Stimulated activated CD4-positive, alpha-beta T cell treated with anti-CD3 and anti-CD28 coated beads, Interleukin-15, amount 100 ng/mL, for 1 hour (primary cell): ENCODE measurements around the gene C15orf61.
A peak's percentile ranks its signal among the peaks of the same experiment; 100 is the strongest.

Experiments
- DNase-seq, 2 donors: peaks; one replicate each; pipeline ENCODE4 v3.0.0-alpha.2; 2020; ENCODE audit warnings: low read depth in 1 of 2, low spot score in 1 of 2

Gene C15orf61

DNA sequence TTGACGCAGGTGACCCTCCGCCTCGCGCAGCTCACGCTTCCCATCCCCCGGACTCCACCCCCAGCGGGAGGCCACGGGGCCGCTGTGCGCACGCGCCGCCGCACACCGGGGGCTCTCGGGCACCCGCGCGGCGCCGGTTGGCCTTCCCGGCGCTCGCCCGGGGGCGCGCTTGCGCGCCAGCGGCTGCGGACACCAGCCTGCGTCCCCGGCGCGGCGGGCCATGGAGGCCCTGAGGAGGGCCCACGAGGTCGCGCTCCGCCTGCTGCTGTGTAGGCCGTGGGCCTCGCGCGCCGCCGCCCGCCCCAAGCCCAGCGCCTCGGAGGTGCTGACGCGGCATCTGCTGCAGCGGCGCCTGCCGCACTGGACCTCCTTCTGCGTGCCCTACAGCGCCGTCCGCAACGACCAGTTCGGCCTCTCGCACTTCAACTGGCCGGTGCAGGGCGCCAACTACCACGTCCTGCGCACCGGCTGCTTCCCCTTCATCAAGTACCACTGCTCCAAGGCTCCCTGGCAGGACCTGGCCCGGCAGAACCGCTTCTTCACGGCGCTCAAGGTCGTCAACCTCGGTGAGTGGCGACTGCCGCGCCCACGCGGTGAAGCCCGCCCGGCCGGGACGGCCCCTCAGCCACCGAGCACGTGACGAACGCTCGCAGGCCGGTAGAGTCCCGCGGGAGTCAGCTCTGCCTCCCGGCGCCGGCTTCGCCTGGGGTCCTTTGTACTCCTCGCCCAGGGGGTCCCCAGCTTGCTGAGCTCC is at the start of gene C15orf61:
Gene C15orf61, plus strand, starts transcription at position 103 of the 754 bp plus-strand sequence. Its CDS starts 118 bp downstream, at position 221.
- peak; percentile 67 to 79 for DNase-seq

- no peak for DNase-seq
Observed at GRCh38 chr15:67472957-67473356, 48.0 kb upstream of the C15orf61 start.

DNA sequence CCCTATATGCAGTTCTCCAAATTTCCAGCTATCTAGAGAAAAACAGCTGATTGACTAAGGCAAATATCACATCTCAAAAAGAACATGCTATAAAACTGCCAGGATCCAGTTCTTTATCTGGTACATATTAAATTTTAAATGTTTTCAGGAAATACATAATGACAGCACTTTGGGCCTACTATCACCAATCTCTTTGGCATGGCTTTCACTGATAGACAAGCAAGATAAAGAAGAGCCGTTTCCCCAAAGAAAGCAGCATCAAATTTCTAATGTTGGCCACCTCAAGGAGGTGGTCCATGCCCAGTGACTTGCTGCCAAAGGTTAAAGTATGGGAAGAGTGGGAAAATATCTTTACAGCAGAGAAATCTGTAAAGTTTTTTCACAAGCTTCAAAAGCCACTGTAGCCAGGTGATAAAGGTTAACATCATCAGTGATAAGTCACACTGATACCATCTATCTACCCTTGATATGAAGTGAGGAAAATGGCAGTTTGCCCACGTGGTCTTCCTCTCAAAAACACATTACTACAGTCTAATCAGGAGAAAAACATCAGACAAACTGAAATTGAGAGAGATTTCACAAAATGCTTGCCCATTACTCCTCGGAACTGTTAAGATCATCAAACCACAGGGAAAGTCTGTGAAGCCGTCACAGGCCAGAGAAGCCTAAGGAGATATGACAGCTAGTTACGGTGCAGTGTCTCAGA is 46.4 kb upstream of the C15orf61 start:
- DNase-seq, result no peak

DNA sequence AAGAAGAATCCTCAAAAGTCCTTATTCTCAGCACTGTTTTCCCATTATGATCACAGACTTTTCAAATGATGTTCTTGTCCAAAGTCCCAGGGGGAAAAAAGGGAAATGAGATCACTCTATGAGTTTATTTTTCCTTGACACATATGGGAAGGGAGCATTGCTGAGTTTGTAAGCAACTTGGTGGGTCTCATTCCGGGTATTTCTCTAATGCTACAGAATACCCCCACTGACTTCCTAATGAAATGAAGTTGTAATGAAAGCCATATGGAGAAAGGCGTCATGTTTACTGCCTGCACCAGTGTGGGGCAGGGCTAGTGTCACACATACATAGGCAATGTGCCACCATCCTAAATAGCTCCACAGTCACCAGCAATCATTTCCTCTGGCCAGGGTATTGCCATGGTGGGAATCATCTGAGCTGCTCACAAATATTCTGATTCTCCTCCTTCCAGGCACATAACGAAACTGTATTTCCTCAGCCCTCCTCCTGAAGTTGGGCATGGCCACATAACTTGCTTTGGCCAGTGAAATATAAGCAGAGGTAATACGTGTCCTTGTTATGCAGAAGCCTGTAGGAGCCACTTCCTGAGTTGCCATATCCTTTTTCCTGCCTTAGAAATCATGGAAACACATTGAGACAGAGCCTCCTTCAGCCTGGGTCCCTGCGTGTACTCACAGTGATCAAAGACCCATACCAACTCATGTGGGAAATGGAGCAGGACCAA is 41.0 kb upstream of the C15orf61 start:
- DNase-seq, result no peak

- no peak for DNase-seq
Observed at GRCh38 chr15:67480741-67481140, 40.2 kb upstream of the C15orf61 start.

DNA sequence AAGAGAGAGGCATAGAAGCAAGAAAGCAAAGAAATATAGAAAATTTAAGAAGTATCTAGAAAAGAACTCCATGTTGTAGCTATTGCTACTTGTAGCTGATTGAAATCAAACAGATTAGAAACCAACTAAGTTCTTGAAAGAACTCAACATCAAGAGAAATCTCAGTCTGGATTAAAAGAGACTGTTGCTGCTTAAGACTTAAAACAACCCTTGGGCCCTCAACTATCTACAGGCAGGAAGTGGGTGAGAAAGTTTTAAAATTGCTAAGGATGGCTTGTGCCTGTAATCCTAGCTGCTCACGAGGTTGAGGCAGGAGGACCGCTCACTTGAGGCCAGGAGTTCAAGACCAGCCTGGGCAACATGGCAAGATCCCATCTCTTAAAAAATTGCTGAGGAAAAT is 39.3 kb upstream of the C15orf61 start:
- DNase-seq, result no peak

GRCh38 chr15:67495585-67495984 is 25.3 kb upstream of the C15orf61 start:
- no peak for DNase-seq

DNA sequence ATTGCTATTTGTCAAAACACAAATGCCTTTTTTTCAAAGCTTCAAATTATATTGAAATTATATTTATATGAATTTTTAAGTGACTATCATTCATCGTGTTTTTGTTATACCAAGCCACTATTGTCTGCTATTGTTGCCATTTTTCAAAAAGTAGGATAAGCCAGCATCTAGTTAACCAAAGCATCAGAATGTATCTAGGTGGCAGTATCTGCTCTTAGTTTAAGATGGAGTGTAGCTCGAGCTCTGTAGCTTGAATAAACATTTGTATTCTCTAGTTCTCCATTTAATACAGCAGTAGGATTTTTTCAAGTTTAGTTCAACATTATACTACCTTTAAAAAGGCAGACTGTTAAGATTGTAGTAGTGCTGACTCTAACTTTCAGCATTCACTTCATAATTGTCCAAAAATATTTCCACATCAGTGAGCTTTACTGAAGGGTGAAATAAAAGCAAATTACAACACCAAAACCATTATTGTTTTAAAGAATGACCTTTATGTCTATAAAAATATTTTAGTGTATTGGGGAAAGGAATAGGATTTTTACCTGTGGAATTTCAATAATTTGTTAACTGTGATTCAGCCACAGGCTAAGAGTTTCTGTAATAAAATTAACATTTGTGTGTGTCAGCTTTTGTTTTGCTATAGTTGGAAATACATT is 19.6 kb upstream of the C15orf61 start:
- DNase-seq, result no peak

- no peak for DNase-seq
Observed at GRCh38 chr15:67501836-67502461, 19.0 kb upstream of the C15orf61 start.

DNA sequence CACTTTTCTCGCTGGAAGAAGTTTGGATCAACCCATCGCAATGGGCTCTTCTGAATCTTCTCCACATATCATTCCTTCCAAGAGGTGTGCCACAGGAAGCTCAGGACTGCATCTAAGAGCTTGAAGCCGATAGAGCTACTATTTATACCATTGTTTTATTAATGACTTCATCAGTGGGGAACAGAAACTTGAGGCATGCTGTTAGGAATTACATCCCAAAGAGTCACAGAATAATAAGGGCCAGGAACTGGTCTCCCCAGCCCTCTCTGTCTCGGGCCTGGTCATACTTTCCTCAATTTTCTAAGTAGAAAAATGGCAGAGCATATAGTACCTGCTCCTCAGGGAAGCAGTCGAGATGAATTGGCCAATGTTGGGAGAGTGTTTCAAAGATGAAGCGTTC is 16.9 kb upstream of the C15orf61 start:
- no peak for DNase-seq

DNA sequence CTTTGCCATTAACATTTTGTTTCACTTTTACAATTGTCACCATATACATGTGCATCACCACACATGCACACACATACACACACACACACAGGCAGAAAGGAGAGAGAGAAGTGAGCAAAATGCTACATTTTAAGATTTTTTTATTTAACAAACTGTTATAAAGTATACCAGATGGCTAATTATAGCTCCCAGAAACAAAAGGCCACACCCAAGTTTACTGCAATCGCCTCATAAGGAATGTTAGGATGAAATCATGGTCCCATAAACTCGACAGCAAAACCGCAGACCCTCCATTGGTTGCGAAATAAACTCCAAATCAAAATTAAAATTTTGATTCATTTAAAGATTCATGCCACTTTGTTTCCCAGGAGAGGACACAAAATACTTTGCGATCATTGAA is 16.1 kb upstream of the C15orf61 start:
- no peak for DNase-seq

DNA sequence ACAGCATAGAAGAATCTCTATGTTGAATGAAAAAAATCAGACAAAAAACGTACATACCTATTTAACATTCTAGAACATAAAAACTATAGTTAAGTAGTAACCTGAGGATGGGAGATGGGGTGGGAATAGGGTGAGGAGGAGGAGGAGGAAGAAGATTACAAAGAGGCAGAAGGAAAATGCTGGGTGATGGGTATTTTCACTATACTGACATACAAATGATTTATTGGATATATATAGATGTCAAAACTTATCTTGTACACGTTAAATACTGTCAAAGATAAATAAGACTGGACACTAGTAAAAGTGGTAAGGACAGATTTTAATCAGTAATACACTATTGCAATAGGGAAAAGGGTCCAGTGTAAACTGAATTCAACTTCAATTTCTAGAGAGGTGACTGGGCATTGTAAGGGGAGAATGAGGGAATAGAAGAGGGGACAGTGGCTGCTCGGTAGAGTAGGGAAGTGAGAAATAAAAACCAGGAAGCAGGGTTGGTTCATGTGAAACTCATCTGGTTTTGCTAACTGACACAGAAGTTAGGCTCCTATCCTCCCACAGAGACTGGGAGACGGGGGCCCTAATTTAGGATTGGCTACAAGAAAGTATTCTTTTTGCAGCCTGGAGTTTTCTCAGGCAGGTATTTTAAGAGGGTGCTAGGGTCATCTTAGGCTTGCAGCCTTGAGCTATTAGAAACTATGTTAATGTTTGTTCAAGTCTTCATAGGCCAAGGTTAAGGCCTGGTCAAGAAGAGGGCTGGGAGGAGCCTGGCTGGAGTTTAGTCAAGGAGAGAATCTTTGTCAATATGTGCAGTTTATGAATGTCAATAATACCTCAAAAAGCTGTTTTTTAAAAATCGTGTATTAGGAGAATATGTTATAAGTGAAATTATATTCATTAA is 15.0 kb upstream of the C15orf61 start:
- DNase-seq, result no peak

- DNase-seq, result no peak
Observed at GRCh38 chr15:67506775-67507747, 13.9 kb upstream of the C15orf61 start.

DNA sequence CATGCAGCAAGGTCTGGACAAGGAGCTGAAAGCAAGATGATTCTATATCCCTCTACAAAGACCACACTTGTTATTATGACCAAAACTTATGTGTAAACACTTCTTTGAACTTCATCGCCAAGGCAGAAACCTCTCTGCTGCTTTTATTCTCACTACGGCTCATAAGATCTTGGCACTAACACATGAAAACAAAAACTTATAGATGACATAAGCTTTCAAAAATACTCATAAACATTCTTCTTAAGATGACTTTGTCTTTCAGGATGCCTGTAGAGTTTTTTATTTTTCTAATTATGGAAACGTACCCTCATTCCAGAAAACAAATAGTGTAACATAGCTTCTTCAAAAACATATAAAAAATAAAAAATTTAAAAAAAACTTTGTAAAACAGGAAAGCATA is 12.5 kb upstream of the C15orf61 start:
- no peak for DNase-seq

GRCh38 chr15:67509918-67510317 is 11.0 kb upstream of the C15orf61 start:
- DNase-seq, result no peak

- DNase-seq, result no peak
Observed at GRCh38 chr15:67510597-67511190, 10.2 kb upstream of the C15orf61 start.

DNA sequence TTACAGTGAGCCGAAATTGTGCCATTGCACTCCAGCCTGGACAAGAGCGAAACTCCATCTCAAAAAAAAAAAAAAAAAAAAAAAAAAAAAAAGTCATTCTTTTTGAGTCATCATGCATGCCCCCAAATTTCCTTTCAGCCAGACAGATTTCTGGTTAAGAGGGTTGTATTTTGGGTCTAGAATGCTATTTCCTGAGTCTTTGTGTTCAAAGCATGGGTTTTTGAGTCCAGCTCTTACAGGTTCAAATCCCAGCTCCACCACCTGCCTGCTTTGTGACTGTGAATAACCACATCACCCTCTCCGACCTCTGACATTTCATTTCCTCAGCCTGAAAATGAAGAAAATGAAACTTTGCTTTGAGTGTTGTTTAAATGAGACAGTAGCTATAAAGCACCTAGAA is 9.3 kb upstream of the C15orf61 start:
- DNase-seq, result no peak

DNA sequence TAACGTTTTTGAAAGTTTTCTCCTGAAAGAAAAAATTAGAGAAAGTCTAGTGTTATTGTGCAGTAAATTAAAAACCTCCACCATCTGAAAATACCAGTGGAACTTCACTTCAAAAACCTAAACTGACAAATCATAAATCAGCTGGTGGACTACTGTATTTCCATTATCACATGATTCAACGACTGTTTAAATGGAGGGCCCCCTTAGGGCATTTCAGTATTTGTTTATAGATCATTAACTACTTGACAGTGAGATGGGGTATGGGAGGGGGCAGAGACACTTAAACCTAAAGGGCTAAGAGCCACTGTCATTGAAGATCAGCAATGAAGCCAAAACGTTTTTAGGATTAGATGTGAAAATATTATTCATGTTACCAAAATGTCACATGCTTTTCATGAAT is 8.8 kb upstream of the C15orf61 start:
- DNase-seq, result no peak
